Astrocyte of the hippocampus (primary cell): ENCODE data around the gene KCNIP4.

Experiments
- DNase-seq: peaks from one replicate; pipeline ENCODE4 v3.0.0; 2011; ENCODE audit warnings: low read depth, low spot score

Gene KCNIP4

GRCh38 chr4:21202959-21203358, 745.6 kb downstream of the KCNIP4 start:
- peak; percentile 1 for DNase-seq

GRCh38 chr4:21198683-21199082, 749.9 kb downstream of the KCNIP4 start:
- no peak for DNase-seq

- DNase-seq: no peak
Observed at GRCh38 chr4:21195682-21196081, 752.9 kb downstream of the KCNIP4 start.

DNA sequence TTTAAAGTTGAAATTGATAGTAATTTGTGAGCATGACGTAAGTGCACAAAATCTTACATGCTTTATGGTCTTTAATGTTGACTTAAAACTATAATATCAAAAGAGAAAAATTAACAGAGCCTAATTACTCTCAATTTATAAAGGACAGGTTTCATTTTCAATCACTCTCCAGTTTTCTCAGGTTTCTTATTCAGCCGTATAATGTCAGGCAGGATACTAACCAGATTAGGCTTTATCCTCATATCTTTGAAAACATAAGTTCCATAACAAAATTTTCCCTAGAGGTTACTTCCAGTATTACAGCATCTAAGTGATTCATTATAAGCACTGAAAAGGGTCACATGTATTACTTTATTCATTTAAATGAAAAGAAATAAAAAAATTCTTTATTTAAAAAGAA, 756.2 kb downstream of the KCNIP4 start:
- no peak for DNase-seq

DNA sequence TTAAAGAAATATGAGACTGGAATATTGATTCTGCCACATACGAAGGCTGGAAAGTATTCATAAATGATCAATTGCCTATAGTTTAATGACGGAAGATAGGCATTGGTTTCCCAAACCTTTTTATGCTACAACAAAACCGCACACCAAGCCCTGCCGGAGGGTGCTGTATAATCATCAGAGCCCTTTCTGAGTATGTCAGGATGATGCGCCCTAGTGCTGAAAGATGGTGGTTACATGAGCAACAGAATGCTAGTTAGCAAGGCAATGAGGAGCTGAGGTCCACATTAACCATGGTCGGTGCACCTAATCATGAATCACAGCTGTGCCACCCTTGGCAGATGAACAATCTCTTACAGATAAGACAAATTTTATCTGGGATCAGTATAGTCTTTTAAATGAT, 757.3 kb downstream of the KCNIP4 start:
- DNase-seq: no peak

GRCh38 chr4:21184788-21185187, 763.8 kb downstream of the KCNIP4 start:
- no peak for DNase-seq

DNA sequence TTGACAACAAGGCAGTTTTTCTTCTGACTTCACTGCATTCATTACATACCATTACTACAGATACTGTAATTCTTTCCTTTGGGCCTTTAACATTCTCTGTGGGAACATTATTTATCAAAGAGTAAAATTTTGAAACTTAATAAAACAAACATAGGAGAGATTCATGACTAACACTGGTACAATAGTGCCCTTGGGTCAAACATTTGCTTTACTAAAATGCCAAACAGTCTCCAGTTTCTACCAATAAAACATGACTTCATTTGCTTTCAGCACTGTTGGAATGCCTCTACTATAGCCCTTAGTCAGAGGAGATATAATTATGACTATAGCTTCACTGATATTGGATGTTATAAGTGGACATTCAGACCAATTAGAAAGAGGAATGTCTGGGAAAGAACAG, 766.9 kb downstream of the KCNIP4 start:
- peak; percentile 11 for DNase-seq

- no peak for DNase-seq
Observed at GRCh38 chr4:21177871-21178270, 770.7 kb downstream of the KCNIP4 start.

- no peak for DNase-seq
Observed at GRCh38 chr4:21177092-21177491, 771.5 kb downstream of the KCNIP4 start.

DNA sequence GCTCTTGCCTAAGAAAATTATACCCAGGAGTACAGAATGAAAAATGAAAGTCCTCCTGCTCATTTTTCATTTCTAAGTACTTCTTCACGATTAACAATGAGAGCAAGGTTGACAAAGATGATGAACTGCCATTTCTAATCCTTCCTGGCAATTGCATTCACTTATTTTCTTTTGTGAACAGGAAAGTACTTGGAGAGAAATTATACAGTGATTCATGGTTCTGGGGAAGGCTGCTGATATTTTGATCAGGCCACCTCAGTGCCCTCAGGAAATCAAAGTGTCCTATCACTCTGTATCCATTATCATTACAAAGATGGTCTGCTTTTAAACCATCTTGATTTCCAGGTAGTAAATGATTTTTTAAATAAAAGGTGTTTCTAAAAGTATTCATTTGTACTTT, 780.9 kb downstream of the KCNIP4 start:
- DNase-seq: no peak

DNA sequence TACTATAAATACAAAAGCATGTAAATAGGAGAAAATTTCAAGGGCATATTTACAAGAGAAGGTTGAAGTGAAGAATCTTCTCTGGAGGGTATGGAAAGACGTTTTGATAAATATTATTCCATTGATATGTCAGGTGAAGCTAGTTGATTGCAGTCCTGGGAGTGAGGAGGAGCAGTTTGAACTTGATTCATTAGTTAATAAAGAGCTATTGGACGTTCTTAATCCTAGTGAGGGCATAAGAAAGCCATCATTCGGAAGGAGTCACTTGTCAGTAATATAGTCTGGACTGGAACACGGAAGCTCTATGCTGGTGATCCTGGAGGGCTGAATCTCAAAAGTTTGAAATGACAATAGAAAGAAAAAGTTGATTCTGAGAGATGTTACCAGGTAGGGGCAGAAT, 793.2 kb downstream of the KCNIP4 start:
- no peak for DNase-seq

- no peak for DNase-seq
Observed at GRCh38 chr4:21139327-21139726, 809.2 kb downstream of the KCNIP4 start.

- DNase-seq: no peak
Observed at GRCh38 chr4:21136051-21136630, 812.4 kb downstream of the KCNIP4 start.

GRCh38 chr4:21134994-21135393, 813.6 kb downstream of the KCNIP4 start:
- peak; percentile 59 for DNase-seq

DNA sequence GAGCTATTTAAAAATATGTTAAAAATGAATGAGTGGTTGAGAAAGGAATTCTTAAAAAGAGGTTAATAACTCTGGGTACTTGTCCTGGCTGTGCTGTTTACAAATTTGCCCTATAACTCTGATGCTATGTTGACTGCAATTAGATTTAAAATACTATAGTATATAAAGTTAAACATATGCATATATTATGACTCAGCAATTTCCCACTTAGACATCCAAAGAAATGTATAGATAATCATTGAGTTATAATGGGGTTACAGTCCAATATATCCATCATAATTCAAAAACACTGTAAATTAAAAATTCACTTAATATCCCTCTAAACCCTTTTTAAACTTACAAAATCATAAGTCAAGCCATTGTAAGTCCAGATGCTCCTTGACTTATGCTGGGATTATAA, 818.0 kb downstream of the KCNIP4 start:
- DNase-seq: no peak

DNA sequence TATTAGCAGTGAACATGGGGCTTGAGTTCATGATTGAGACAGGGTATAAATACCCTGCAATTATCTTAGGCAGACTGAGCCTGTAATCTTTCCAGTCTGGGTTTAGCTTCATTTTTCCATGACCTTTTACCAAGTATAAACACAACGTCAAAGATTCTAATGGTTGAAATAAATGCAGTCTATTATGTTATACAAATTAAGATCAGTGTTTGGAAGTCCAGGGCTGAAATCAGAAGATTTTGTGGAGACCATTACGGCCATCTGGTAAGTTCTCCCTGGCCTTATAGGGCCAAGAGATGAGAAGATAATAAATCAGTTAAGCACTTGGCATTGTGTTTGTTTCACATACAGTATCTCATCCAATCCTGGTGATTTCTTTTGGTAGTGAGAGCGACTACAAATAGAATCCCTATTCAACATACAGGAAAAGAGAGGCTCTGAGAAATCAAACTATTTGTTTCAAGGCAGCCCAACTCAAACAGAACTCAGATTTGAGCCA, 822.5 kb downstream of the KCNIP4 start:
- no peak for DNase-seq

DNA sequence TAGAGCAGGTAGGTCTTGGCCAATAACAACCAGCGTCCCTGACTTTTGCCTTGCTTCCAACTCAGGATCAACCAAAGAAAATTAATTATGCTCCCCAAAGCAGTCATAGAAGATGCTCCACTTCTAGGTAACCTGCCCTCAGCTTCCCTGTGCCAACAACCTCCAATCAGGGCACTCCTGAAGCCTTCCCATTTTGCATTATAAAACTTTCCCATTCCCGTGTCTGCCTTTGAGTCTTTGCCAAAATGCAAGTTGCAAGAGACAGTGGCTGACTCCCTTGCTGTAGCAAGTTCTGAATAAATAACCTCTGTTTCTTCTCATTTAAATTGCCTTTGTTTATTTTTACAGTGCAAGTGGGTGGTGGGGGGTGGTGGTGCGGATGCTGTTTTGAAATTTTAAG, 830.3 kb downstream of the KCNIP4 start:
- DNase-seq: no peak

GRCh38 chr4:21117541-21118180, 830.9 kb downstream of the KCNIP4 start:
- DNase-seq: no peak

- peak; percentile 79 for DNase-seq
Observed at GRCh38 chr4:21113496-21114223, 834.9 kb downstream of the KCNIP4 start.

DNA sequence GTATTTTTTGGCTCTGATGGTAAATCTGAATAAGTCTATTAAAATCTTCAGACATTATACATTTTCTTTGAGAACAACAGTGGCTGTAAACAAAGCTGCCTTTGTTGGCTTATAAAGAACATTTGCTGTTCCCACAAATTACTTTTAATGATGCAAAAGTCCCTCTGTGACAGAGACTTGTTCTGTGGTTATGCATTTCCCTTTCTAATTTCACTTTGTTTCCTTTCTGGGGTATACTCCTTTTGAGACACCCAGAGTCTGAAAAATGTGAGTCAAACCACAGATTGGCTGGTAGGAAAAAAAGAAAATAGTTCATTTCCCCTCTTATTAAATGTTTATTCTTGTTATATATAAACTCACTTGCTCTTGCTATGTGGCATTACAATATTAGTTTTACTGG, 845.9 kb downstream of the KCNIP4 start:
- peak; percentile 37 for DNase-seq

DNA sequence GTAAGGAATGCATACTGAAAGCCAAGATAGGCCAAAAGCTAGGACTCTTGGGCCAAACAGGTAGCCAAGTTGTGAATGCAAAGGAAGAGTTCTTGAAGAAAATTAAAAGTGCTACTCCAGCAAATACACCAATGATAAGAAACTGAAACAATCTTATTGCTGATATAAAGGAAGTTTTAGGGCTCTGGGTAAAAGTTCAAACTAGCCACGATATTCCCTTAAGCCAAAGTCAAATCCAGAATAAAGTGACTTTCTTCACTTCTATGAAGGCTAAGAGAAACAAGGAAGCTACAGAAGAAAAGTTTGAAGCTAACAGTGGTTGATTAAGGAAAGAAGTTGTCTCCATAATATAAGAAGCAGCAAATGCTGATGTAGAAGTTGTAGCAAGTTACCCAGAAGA, 850.7 kb downstream of the KCNIP4 start:
- no peak for DNase-seq

- no peak for DNase-seq
Observed at GRCh38 chr4:21097026-21097425, 851.5 kb downstream of the KCNIP4 start.

DNA sequence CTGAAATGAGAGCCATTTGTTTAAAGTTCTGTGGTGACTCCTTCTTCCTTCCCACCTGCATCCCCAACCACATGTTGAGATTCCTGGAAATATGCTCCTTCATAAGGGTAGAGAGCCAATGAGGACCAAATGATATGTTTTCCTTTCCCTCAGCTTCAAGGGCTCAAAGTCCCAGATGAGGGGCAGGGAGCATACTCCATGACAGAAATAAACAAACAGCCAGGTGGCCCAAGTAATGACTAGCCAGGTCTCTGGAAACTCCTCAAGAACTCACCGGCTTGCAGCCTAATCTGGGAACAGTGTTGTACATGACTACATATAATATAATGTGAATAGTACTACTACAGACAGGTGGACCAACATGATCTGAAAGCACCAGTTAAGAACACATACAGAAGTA, 856.0 kb downstream of the KCNIP4 start:
- no peak for DNase-seq
